OCI-LY3 (cell line): Measurements from ENCODE around the gene ECI2.

Experiments
- H2AFZ ChIP-seq: fragments of 200-600, 300-600 bp; shearing (Covaris generic); 2 replicates; pipeline ENCODE4 v1.6.0; 2014; ENCODE audit warnings: antibody characterized with exemption, low read depth, low read length
- H3K27ac ChIP-seq: fragments of 200-600, 300-600 bp; sonication (generic); 2 replicates; pipeline ENCODE4 v1.5.1; 2014; ENCODE audit warnings: mild to moderate bottlenecking, low read length, moderate library complexity, mixed read lengths
- H3K27me3 ChIP-seq: fragments of 200-600, 300-600 bp; sonication (generic); 2 replicates; pipeline ENCODE4 v1.6.1; 2014; ENCODE audit warnings: low read depth, low read length, mixed read lengths
- H3K36me3 ChIP-seq: fragments of 200-600, 300-600 bp; sonication (generic); replicated peaks from 2 replicates; pipeline ENCODE3; 2014; ENCODE audit warnings: low read depth, low read length, mixed read lengths
- H3K4me1 ChIP-seq: fragments of 300-600, 200-600 bp; sonication (generic); 2 replicates; pipeline ENCODE4 v1.6.1; 2014; ENCODE audit warnings: low read length, mixed read lengths
- H3K4me2 ChIP-seq: fragments of 200-600, 300-600 bp; sonication (generic); 2 replicates; pipeline ENCODE4 v1.6.1; 2014; ENCODE audit warnings: low read length, mixed read lengths
- H3K4me3 ChIP-seq: fragments of 300-600, 200-600 bp; sonication (generic); 2 replicates; pipeline ENCODE4 v1.5.1; 2014; ENCODE audit warnings: antibody characterized with exemption, mild to moderate bottlenecking, low read length, moderate library complexity
- H3K79me2 ChIP-seq: fragments of 300-600, 200-600 bp; shearing (Covaris generic); 2 replicates; pipeline ENCODE4 v1.6.1; 2014; ENCODE audit warnings: mild to moderate bottlenecking, low read length, mixed read lengths
- H3K9ac ChIP-seq: fragments of 300-600, 200-600 bp; shearing (Covaris generic); 2 replicates; pipeline ENCODE4 v1.6.0; 2014; ENCODE audit warnings: mild to moderate bottlenecking, low read length, moderate library complexity
- H3K9me3 ChIP-seq: fragments of 200-600, 300-600 bp; shearing (Covaris generic); 2 replicates; pipeline ENCODE4 v1.6.1; 2014; ENCODE audit warnings: low read length, mixed read lengths; ENCODE audit not compliant: insufficient read depth
- H4K20me1 ChIP-seq: fragments of 200-600, 300-600 bp; sonication (generic); 2 replicates; pipeline ENCODE4 v1.6.1; 2016; ENCODE audit warnings: low read length, mixed read lengths; ENCODE audit not compliant: insufficient read depth
- CTCF ChIP-seq: fragments of 200-600, 300-600 bp; sonication (generic); IDR thresholded peaks from 2 replicates; pipeline ENCODE4 v1.5.1; 2014; ENCODE audit warnings: antibody characterized with exemption, low read length, low read depth
- EZH2phosphoT487 ChIP-seq: fragments of 200-600 bp; shearing (Covaris generic); IDR thresholded peaks from 2 replicates; pipeline ENCODE4 v1.6.1; 2018; ENCODE audit warnings: antibody characterized with exemption, mixed run types, low read depth

Gene ECI2

DNA sequence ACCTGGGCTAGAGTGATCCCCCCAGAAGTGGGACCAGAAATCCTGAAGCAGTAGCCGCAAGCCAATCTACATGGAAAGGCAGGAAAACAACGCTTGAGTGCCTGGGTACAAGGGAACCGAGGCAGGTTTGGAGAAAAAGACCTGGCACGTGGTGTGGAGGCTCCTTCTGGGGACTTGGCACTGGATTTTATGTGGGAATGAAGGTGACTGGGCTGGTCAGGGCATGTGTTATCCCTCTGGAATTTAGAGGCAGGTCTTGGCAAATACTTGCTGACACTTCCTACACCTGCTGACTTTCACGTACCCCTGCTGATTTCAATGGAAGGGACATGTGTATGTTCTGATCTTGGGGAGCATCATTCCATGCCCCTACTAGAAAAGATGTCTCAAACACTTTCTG is 31.4 kb downstream of the ECI2 start:
- no peak overlapping the region for H3K4me2 ChIP-seq
- H3K27me3 ChIP-seq: no peaks in the 10 kb centered on the region
- H3K9me3 ChIP-seq: no peaks in the 10 kb centered on the region
- TF ChIP-seq EZH2phosphoT487: no peak
- TF ChIP-seq CTCF: no peak
- H3K9ac ChIP-seq: no peak overlapping the region
- H3K27ac ChIP-seq: no peak overlapping the region
- no peaks in the 10 kb centered on the region for H3K4me1 ChIP-seq
- no peak overlapping the region for H3K4me3 ChIP-seq
- no peaks in the 10 kb centered on the region for H3K36me3 ChIP-seq
- no peak overlapping the region for H2AFZ ChIP-seq
- H3K79me2 ChIP-seq: no peaks in the 10 kb centered on the region
- H4K20me1 ChIP-seq: no peaks in the 10 kb centered on the region

DNA sequence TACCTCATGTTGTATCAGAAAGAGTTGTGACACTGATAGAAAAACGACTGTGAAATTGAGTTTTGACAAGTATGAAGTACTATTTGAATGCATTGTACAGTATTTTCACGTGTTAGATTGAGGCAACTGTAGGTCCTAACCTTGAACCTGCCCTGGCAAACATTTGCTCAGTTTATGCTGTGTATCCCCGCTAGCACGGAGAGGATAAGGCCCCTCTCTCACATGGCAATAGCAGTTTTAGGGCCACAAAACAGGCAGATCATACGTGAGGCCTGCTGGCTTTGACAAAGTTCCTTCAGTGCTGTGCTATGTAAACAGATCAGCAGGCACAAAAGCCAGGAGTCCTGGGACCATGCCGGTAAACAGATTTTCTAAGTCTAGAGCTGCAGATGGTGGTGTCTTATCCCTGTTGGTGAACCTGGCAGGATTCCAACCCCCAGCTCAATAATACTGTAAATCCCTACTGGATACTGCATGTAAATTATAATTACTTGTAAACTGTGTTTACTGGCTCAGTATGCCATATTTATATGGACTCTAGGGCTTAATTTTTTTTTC is 32.6 kb downstream of the ECI2 start:
- Histone ChIP-seq H3K4me3 (no peak overlapping the region), H3K9me3 (no peaks in the 10 kb centered on the region), H3K4me1 (no peaks in the 10 kb centered on the region), H4K20me1 (no peaks in the 10 kb centered on the region), H3K27me3 (no peaks in the 10 kb centered on the region), H3K9ac (no peak overlapping the region), H3K4me2 (no peak overlapping the region), H3K36me3 (no peaks in the 10 kb centered on the region), H3K79me2 (no peaks in the 10 kb centered on the region), H3K27ac (no peak overlapping the region), H2AFZ (no peak overlapping the region)
- TF ChIP-seq EZH2phosphoT487 (no peak), CTCF (no peak)

GRCh38 chr6:4101298-4101697 is 34.1 kb downstream of the ECI2 start:
- no peak overlapping the region for H3K27ac ChIP-seq
- no peak overlapping the region for H3K4me3 ChIP-seq
- H3K4me1 ChIP-seq: no peaks in the 10 kb centered on the region
- no peaks in the 10 kb centered on the region for H3K27me3 ChIP-seq
- no peaks in the 10 kb centered on the region for H3K9me3 ChIP-seq
- H4K20me1 ChIP-seq: no peaks in the 10 kb centered on the region
- no peak overlapping the region for H3K4me2 ChIP-seq
- no peak overlapping the region for H3K9ac ChIP-seq
- H3K36me3 ChIP-seq: no peaks in the 10 kb centered on the region
- H3K79me2 ChIP-seq: no peaks in the 10 kb centered on the region
- no peak for TF ChIP-seq EZH2phosphoT487
- no peak for TF ChIP-seq CTCF
- no peak overlapping the region for H2AFZ ChIP-seq

DNA sequence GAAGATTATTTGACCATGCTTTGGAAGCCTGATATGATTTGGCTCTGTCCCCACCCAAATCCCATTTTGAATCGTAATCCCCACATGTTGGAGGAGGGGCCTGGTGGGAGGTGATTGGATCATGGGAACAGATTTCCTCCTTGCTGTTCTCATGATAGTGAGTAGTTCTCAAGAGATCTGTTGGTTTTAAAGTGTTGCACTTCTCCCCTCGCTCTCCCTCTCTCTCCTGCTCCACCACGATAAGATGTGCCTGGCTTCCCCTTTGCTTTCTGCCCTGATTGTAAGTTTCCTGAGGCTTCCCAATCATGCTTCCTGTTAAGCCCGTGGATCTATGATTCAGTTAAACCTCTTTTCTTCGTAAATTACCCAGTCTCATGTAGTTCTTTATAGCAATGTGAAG is 34.7 kb downstream of the ECI2 start:
- H3K9ac ChIP-seq: no peak overlapping the region
- no peak for TF ChIP-seq CTCF
- TF ChIP-seq EZH2phosphoT487: no peak
- no peaks in the 10 kb centered on the region for H3K36me3 ChIP-seq
- H3K27me3 ChIP-seq: no peaks in the 10 kb centered on the region
- H2AFZ ChIP-seq: no peak overlapping the region
- H4K20me1 ChIP-seq: no peaks in the 10 kb centered on the region
- no peaks in the 10 kb centered on the region for H3K4me1 ChIP-seq
- no peaks in the 10 kb centered on the region for H3K79me2 ChIP-seq
- H3K9me3 ChIP-seq: no peaks in the 10 kb centered on the region
- H3K4me2 ChIP-seq: no peak overlapping the region
- no peak overlapping the region for H3K27ac ChIP-seq
- H3K4me3 ChIP-seq: no peak overlapping the region
